NCI-H146 (cell line): Measurements from ENCODE around the gene ABLIM1.

ENCODE experiments used
- DNase-seq: peaks from one replicate; lab custom pipeline; 2025; lab: John Stamatoyannopoulos, UW

ABLIM1 gene

GRCh38 chr10:114545819-114546218 lies 112.3 kb downstream of the ABLIM1 start:
- DNase-seq = no peak

GRCh38 chr10:114545071-114545470 lies 113.0 kb downstream of the ABLIM1 start:
- no peak for DNase-seq

GRCh38 chr10:114544045-114544659 lies 113.9 kb downstream of the ABLIM1 start:
- DNase-seq = no peak

DNA sequence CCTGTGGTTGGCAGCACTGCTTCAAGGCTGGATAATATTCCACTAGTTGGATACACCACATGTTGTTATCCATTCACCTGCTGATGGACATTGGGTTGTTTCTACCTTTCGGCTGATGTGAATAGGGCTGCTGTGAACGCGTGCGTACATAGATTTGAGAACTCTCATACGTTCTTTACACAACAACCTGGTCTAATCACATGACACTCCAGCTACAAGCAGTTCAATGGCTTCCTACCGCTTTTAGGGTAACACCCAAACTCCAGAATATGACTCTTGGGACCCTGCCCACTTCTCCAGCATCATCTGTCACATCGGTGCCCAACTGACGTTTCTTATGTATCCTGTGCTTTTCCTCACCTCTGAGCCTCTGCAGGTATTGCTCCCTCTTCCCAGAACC lies 114.6 kb downstream of the ABLIM1 start:
- DNase-seq = no peak

DNA sequence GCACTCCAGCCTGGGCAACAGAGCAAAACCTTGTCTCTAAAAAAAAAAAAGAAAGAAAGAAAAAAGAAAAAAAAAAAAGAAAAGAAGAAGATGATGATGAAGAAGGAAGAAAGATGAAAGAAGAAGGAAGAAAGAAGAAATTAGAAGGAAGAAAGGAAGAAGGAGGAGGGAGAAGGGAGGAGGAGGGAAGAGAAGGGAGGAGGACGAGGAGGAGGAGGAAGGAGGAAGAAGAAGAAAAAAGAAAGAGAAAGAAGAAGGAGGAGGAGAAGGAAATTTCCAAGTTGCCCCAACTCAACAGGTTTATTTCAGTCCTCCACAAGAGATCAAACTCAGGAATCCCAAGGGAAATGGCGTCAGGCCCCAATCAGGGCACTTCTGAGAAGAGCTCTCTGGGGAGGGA lies 115.7 kb downstream of the ABLIM1 start:
- no peak for DNase-seq

DNA sequence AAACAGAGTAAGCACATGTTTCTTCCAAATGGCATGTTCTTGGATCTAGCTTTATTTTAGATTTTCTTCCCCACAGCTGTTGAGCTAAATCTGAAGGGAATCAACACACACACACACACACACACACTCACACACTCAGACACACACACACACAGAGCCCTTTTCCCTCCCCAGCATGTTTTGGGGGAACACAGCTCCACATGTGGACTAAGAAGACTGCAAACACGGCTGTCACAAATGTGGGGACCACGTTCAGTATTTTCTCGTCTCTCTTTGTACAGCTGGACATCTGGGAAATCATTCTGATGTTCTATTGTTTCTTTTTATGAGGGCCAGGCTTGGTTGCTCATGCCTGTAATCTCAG lies 116.3 kb downstream of the ABLIM1 start:
- DNase-seq = no peak

DNA sequence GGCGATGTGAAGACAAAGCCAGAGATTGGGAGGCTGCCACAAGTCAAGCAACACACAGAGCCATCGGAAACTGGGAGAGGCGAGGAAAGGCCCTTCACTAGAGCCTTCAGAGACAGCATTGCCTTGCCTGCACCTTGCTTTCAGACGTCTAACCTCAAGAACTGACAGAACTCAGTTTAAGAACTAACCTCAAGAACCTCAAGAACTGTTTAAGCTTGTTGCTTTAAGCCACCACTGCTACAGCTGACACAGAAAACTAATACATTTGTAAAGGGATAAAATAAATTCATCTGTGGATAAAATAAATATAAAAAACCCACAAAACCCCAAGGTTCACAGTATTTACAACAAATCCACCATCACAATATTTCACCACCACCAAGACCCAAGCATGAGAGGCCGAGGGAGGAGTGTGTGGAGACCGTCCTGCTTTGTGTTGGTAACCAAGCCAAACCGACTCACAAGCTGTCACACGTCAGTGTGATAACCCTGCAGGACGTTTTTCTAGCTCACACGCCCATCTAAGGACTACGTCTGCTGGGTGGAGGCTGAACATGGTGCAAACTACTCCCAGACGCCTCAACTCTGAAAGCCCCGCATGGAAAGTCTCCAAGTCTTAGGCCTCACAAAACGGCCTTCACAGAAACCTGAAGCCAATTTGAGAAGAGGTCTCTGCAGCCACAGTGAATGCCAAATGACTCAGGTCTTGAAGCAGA lies 116.8 kb downstream of the ABLIM1 start:
- DNase-seq = no peak

DNA sequence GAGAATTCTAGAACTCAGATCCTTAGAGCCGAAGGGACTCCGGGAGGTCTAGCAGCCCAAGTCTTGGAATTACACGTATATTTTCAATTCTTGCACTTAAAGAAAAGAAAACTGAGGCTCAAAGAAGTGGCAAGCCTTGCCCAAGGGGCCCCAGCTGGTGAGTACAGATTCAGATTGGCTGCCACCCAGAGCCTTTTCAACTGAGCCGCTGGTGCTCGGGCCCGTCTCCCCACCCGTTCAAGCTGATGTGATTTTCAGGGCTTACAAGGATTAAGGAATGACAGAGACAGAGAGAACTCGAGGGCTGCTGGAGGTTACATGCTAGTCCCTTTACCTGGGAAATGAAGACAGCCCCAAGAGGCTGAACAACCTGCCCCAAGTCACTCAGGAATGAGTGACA lies 117.8 kb downstream of the ABLIM1 start:
- no peak for DNase-seq

DNA sequence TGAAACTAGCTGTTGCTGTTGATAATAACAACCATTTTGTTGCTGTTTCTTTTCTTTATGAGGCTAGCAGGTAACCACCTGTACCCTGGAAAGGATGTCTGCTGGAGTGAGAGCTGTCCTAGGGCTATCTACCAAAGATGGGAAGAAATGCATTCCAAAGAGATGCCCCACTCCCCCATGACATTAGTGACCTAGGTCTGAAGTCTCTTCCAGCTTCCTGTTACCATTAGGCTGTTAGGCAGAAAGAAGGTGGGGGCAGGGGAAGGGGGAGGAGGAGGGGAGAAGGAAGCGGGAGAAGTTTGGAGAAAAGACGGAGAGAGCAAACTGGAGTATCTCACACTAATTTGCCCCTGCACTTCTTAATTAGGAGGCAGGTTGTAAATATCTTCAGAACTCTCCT lies 118.5 kb downstream of the ABLIM1 start:
- no peak for DNase-seq

- peak; percentile 65 for DNase-seq
These were observed 119.7 kb downstream of the ABLIM1 start for GRCh38 chr10:114538181-114538906.

DNA sequence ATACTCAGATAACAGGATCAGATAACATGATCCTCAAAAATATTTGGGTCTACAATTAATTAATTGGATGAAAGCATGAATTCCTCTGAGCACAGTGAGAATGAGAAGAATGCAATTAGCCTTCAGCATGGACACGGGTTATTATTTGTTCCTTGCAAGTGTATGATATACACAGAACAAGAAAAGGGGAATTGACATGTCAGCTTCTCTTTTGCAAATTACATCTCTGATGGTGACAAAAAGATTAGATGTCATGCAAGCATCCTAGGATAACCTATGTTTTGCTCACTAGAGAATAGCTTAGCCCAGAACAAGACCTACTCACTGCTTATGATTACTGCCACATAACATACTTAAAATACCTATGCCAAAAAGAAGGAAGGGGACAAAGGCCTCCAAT lies 120.3 kb downstream of the ABLIM1 start:
- no peak for DNase-seq

GRCh38 chr10:114534571-114534981 lies 123.5 kb downstream of the ABLIM1 start:
- no peak for DNase-seq

DNA sequence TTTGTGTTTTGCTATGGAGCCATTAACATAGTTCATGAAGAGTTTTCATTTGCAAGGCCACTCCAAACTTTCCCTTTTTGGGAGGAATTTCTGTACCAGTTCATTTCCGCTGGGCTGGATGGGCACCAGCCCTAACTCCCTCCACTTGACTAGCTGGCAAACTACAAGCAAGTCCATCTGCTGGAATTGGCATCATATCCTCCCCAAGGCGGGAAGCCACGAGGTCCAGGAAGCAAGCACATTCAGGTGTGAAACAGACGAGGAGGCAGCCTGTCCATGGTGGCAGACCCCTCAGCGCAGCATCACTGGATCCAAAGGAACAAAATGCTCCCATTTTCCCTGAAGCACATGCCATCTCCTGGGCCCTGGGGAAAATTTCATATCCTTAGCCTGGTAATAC lies 125.8 kb downstream of the ABLIM1 start:
- DNase-seq = no peak

- DNase-seq = peak; percentile 91
These were observed 131.4 kb downstream of the ABLIM1 start for GRCh38 chr10:114526504-114527238.

DNA sequence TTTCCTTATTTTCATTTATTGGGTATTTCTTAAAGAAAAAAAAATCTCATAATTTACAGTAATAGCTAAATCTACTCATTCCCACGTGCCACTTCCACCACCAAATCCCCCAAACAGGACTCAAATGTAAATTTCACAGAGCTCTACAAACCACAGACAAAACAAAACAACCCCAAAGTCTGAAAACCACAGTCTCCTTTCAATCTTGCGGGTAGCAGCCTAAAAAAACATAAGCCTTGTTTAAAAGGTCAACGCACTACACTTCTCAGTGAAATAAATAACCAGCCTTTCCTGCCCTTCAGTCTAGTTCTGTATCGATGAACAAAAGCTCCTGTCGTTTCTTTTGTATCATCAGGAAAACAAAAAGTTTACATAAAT lies 132.0 kb downstream of the ABLIM1 start:
- DNase-seq = no peak

GRCh38 chr10:114525368-114525949 lies 132.6 kb downstream of the ABLIM1 start:
- peak; percentile 12 for DNase-seq

DNA sequence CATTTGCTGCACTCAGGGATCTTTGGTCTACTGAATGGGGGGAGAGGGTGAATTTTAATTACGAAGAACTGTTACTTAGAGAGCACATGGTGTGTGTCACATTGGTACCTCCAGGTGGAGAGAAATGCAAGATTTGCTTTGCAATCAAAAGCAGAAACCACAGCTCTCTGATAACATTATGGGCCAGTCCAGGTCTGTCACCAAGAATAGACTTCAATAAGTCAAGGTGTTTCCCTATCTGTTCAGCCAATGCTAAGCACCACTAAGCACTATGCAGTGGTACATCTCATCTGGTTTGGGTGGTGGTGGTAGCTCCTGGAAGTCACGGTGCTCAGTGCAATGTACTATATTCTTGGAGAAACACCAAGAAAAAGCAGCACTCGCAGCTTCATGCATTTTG lies 134.2 kb downstream of the ABLIM1 start:
- DNase-seq = peak; percentile 84

GRCh38 chr10:114521255-114521654 lies 136.8 kb downstream of the ABLIM1 start:
- no peak for DNase-seq

DNA sequence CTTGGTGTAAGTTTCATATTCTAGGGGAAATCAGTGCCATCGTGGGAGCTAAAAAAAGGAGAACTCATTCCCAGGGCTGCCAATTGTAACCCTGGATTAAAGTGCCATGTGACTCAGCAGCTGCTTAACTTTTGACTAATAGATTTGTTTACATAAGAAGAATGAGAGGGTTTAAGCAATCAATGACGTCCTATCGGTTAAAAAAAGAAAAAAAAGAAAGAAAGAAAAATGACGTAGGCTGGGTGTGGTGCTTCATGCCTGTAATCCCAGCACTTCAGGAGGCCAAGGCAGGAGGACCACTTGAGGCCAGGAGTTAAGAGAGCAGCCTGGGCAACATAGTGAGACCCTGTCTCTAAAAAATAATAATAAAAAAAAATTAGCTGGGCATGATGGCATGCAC lies 137.6 kb downstream of the ABLIM1 start:
- DNase-seq = peak; percentile 72

- DNase-seq = no peak
These were observed 138.2 kb downstream of the ABLIM1 start for GRCh38 chr10:114519756-114520293.

- no peak for DNase-seq
These were observed 138.8 kb downstream of the ABLIM1 start for GRCh38 chr10:114519306-114519669.
